HepG2 (cell line): ENCODE measurements around the gene HARS2. TPM values are rescaled to one million over a fixed set of nuclear protein-coding genes. Genes with fewer than 3 reads are reported as not detected.
A peak's percentile ranks its signal among the peaks of the same experiment; 100 is the strongest.

Experiments
- MTF1 ChIP-seq: sonication (generic); formaldehyde crosslinking; IDR thresholded peaks from 2 replicates; pipeline ENCODE4 v1.5.0; 2020; ENCODE audit warnings: missing genetic modification reagents
- MYNN ChIP-seq: sonication (generic); formaldehyde crosslinking; IDR thresholded peaks from 2 replicates; pipeline ENCODE4 v1.4.0; 2020; ENCODE audit warnings: mild to moderate bottlenecking, low read depth, missing genetic modification reagents
- NBN ChIP-seq: fragments of 450-650 bp; conservative IDR thresholded peaks from 2 replicates; pipeline ENCODE4 v1.6.1; 2017
- ZNF101 ChIP-seq: sonication (generic); formaldehyde crosslinking; IDR thresholded peaks from 2 replicates; pipeline ENCODE4 v1.4.0; 2020; ENCODE audit warnings: mild to moderate bottlenecking, low read depth, missing genetic modification reagents, borderline replicate concordance
- ZNF777 ChIP-seq: sonication (generic); formaldehyde crosslinking; IDR thresholded peaks from 2 replicates; pipeline ENCODE4 v1.4.0; 2020; ENCODE audit warnings: missing genetic modification reagents
- ZNF781 ChIP-seq: sonication (generic); formaldehyde crosslinking; IDR thresholded peaks from 2 replicates; pipeline ENCODE4 v1.5.1; 2020; ENCODE audit warnings: borderline replicate concordance, mild to moderate bottlenecking, missing genetic modification reagents; ENCODE audit errors: not compliant biosample characterization
- polyA plus RNA-seq, 8 experiments: library from polyadenylated mRNA; depleted of rRNA in 3 of 8; stranded (reverse) in 7 of 8; unstranded in 1 of 8; fragments of >200 nt; fragmentation: Illumina TruSeq in 4 of 8; extraction: Trizol in 4 of 8; gene quantifications; 2 replicates each; pipeline versions ENCODE4 v1.2.1 to v1.2.3, GENCODE V29; 2011 to 2016; ENCODE audit warnings: low read depth in 4 of 8, missing spikeins in 1 of 8, mixed read lengths in 1 of 8; ENCODE audit not compliant: insufficient read depth in 1 of 8
- total RNA-seq, 5 experiments: library from RNA; depleted of rRNA; stranded (reverse); fragments of >200 nt; fragmentation: Illumina TruSeq; extraction: Trizol; gene quantifications; 2 replicates each; pipeline ENCODE4 v1.2.3, GENCODE V29; 2016; ENCODE audit warnings: low read depth in 1 of 5
- TF ChIP-seq, protein P1 (sequence below): sonication (generic); formaldehyde crosslinking; IDR thresholded peaks from 2 replicates; pipeline ENCODE4 v1.5.0; 2020; ENCODE audit warnings: mild to moderate bottlenecking, missing genetic modification reagents, borderline replicate concordance
- TF ChIP-seq, protein P2 (sequence below): sonication (generic); formaldehyde crosslinking; IDR thresholded peaks from 2 replicates; pipeline ENCODE4 v1.4.0; 2020; ENCODE audit warnings: missing genetic modification reagents
- TF ChIP-seq, protein P3 (sequence below): sonication (generic); formaldehyde crosslinking; IDR thresholded peaks from 2 replicates; pipeline ENCODE4 v1.8.1; 2023; ENCODE audit warnings: mild to moderate bottlenecking, inconsistent platforms, moderate library complexity, missing genetic modification reagents, borderline replicate concordance
- TF ChIP-seq, protein P4 (sequence below): sonication (generic); formaldehyde crosslinking; IDR thresholded peaks from 2 replicates; pipeline ENCODE4 v1.8.0; 2022; ENCODE audit warnings: missing genetic modification reagents, mild to moderate bottlenecking, inconsistent platforms, borderline replicate concordance

Gene HARS2
- total and polyA plus RNA-seq, 2 of the 13 experiments (the other 11 are each of a cell fraction or from before 2014, with no cell fraction given), result 17.9 to 25.8 TPM

DNA sequence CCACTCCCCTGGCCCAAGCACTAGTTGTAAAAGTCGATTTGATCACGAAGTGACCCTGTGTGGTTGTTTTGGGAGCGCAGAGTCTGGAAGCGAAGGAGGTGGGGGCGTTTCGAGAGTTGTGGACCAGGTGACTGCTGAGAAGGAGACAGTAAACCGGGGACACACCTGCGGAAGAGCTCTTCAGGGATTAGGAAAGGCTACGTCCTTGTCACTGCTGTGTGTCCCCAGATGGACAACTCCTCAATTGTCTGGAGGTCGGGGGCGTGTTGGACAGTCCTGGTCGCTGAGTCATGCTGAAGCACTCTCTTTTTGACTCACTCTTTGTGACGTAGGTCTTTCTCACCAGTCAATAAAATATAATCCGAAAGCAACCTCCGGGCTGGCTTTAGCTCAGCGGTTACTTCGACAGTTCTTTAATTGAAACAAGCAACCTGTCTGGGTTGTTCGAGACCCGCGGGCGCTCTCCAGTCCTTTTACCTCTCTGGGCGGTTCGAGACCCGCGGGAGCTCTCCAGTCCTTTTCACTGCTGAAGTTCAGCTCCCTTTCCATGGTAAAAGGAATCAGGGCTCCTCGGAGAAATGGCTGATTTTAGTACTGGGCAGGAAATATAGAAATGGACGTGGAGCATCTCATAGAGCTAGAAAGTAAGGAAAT lies 19.8 kb downstream of the HARS2 start (continued):
- TF ChIP-seq ZNF777 (CRISPR knock-in tag) (no peak), MYNN (CRISPR knock-in tag) (no peak), ZNF781 (CRISPR knock-in tag) (no peak), MTF1 (no peak), ZNF101 (CRISPR knock-in tag) (no peak), NBN (no peak)
- TF ChIP-seq, protein P1, sequence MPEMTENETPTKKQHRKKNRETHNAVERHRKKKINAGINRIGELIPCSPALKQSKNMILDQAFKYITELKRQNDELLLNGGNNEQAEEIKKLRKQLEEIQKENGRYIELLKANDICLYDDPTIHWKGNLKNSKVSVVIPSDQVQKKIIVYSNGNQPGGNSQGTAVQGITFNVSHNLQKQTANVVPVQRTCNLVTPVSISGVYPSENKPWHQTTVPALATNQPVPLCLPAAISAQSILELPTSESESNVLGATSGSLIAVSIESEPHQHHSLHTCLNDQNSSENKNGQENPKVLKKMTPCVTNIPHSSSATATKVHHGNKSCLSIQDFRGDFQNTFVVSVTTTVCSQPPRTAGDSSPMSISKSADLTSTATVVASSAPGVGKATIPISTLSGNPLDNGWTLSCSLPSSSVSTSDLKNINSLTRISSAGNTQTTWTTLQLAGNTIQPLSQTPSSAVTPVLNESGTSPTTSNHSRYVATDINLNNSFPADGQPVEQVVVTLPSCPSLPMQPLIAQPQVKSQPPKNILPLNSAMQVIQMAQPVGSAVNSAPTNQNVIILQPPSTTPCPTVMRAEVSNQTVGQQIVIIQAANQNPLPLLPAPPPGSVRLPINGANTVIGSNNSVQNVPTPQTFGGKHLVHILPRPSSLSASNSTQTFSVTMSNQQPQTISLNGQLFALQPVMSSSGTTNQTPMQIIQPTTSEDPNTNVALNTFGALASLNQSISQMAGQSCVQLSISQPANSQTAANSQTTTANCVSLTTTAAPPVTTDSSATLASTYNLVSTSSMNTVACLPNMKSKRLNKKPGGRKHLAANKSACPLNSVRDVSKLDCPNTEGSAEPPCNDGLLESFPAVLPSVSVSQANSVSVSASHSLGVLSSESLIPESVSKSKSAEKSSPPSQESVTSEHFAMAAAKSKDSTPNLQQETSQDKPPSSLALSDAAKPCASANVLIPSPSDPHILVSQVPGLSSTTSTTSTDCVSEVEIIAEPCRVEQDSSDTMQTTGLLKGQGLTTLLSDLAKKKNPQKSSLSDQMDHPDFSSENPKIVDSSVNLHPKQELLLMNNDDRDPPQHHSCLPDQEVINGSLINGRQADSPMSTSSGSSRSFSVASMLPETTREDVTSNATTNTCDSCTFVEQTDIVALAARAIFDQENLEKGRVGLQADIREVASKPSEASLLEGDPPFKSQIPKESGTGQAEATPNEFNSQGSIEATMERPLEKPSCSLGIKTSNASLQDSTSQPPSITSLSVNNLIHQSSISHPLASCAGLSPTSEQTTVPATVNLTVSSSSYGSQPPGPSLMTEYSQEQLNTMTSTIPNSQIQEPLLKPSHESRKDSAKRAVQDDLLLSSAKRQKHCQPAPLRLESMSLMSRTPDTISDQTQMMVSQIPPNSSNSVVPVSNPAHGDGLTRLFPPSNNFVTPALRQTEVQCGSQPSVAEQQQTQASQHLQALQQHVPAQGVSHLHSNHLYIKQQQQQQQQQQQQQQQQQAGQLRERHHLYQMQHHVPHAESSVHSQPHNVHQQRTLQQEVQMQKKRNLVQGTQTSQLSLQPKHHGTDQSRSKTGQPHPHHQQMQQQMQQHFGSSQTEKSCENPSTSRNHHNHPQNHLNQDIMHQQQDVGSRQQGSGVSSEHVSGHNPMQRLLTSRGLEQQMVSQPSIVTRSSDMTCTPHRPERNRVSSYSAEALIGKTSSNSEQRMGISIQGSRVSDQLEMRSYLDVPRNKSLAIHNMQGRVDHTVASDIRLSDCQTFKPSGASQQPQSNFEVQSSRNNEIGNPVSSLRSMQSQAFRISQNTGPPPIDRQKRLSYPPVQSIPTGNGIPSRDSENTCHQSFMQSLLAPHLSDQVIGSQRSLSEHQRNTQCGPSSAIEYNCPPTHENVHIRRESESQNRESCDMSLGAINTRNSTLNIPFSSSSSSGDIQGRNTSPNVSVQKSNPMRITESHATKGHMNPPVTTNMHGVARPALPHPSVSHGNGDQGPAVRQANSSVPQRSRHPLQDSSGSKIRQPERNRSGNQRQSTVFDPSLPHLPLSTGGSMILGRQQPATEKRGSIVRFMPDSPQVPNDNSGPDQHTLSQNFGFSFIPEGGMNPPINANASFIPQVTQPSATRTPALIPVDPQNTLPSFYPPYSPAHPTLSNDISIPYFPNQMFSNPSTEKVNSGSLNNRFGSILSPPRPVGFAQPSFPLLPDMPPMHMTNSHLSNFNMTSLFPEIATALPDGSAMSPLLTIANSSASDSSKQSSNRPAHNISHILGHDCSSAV (CRISPR knock-in tag), result no peak
- TF ChIP-seq, protein P2, sequence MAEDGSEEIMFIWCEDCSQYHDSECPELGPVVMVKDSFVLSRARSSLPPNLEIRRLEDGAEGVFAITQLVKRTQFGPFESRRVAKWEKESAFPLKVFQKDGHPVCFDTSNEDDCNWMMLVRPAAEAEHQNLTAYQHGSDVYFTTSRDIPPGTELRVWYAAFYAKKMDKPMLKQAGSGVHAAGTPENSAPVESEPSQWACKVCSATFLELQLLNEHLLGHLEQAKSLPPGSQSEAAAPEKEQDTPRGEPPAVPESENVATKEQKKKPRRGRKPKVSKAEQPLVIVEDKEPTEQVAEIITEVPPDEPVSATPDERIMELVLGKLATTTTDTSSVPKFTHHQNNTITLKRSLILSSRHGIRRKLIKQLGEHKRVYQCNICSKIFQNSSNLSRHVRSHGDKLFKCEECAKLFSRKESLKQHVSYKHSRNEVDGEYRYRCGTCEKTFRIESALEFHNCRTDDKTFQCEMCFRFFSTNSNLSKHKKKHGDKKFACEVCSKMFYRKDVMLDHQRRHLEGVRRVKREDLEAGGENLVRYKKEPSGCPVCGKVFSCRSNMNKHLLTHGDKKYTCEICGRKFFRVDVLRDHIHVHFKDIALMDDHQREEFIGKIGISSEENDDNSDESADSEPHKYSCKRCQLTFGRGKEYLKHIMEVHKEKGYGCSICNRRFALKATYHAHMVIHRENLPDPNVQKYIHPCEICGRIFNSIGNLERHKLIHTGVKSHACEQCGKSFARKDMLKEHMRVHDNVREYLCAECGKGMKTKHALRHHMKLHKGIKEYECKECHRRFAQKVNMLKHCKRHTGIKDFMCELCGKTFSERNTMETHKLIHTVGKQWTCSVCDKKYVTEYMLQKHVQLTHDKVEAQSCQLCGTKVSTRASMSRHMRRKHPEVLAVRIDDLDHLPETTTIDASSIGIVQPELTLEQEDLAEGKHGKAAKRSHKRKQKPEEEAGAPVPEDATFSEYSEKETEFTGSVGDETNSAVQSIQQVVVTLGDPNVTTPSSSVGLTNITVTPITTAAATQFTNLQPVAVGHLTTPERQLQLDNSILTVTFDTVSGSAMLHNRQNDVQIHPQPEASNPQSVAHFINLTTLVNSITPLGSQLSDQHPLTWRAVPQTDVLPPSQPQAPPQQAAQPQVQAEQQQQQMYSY (CRISPR knock-in tag), result no peak
- TF ChIP-seq, protein P3, sequence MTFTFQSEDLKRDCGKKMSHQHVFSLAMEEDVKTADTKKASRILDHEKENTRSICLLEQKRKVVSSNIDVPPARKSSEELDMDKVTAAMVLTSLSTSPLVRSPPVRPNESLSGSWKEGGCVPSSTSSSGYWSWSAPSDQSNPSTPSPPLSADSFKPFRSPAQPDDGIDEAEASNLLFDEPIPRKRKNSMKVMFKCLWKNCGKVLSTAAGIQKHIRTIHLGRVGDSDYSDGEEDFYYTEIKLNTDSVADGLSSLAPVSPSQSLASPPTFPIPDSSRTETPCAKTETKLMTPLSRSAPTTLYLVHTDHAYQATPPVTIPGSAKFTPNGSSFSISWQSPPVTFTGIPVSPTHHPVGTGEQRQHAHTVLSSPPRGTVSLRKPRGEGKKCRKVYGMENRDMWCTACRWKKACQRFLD (CRISPR knock-in tag), result no peak
- TF ChIP-seq, protein P4, sequence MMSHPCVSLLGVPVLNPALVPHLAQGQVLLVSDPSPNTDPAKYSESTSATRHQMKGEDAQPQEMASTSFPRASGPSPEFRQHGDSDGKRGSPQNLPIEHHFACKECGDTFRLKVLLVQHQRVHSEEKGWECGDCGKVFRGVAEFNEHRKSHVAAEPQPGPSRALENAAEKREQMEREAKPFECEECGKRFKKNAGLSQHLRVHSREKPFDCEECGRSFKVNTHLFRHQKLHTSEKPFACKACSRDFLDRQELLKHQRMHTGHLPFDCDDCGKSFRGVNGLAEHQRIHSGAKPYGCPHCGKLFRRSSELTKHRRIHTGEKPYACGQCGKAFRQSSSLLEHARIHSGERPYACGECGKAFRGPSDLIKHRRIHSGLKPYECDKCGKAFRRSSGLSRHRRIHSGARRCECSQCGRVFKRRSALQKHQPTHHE (CRISPR knock-in tag), result peak; percentile 45; the same call in 1 of the 2 replicates
